Upper lobe of left lung (tissue), 4 donors: ENCODE data around the gene SEMA4C.

Source experiments
- EP300 ChIP-seq, 4 donors: sonication (generic); formaldehyde crosslinking; IDR thresholded peaks; one replicate each; pipeline ENCODE4 v1.5.1; 2017; ENCODE audit warnings: antibody characterized with exemption in 4 of 4, control low read depth in 2 of 4
- POLR2AphosphoS5 ChIP-seq, 2 donors: sonication (generic); formaldehyde crosslinking; IDR thresholded peaks; one replicate each; pipeline ENCODE4 v1.5.1; 2017; ENCODE audit warnings: antibody characterized with exemption in 2 of 2

- TF ChIP-seq POLR2AphosphoS5 (IDR thresholded peaks at IDR 0.05) (peak; percentile 52 to 81), EP300 (IDR thresholded peaks at IDR 0.05) (no peak)
Measured at GRCh38 chr2:96857667-96858372, 12.1 kb downstream of the SEMA4C start, which contains the start of gene ANKRD39.
